ENCODE data around the gene HOMER2. TPM values are rescaled to one million over a fixed set of nuclear protein-coding genes. Genes with fewer than 3 reads are reported as not detected.

The HOMER2 gene
- total RNA-seq, 1 experiment from 2014 or later: 14.2 TPM

- H3K9me3 ChIP-seq (ENCODE audit: control insufficient read depth, low read depth, low read length): no peaks in the 10 kb centered on the region
- peaks cover 2% of the 10 kb centered on the region; the same call in 1 of the 2 replicates for H3K27me3 Mint-ChIP-seq (ENCODE audit: low read depth)
- no peaks in the 10 kb centered on the region for H3K79me2 ChIP-seq (ENCODE audit: insufficient read depth, low read length)
- H3K79me1 ChIP-seq (ENCODE audit: insufficient read depth, low read depth, low read length, poor library complexity, severe bottlenecking): no peaks in the 10 kb centered on the region
- TF ChIP-seq CTCF (conservative IDR thresholded peaks at IDR 0.05): no peak
- H4K8ac ChIP-seq (replicated peaks; ENCODE audit: insufficient read length, low read depth, low read length): no peak overlapping the region
- no peaks in the 10 kb centered on the region for H4K20me1 ChIP-seq (ENCODE audit: control insufficient read depth, insufficient read depth, insufficient read length)
- no peak overlapping the region for H2BK15ac ChIP-seq (ENCODE audit: low read depth, low read length)
- no peak overlapping the region for H3K4ac ChIP-seq (ENCODE audit: low read depth, low read length)
- WGBS (ENCODE audit: extremely low coverage, insufficient read length, low lambda C conversion rate): no CpG with 5 or more reads among the region's 1 CpG
- no peak overlapping the region for H3K18ac ChIP-seq (ENCODE audit: insufficient read length, low read depth, low read length)
- H3K27me3 ChIP-seq (ENCODE audit: insufficient read depth, low read length): no peaks in the 10 kb centered on the region
- no peak overlapping the region for H3K4me2 ChIP-seq (ENCODE audit: insufficient read depth, insufficient read length, low read length)
- H3K9me3 Mint-ChIP-seq: no peaks in the 10 kb centered on the region
- H3K14ac ChIP-seq (ENCODE audit: insufficient read depth, low read length): no peak overlapping the region
- H3K36me3 Mint-ChIP-seq (ENCODE audit: insufficient read depth in 1 of 3, low read depth in 3 of 3): no peaks in the 10 kb centered on the region
- H2AFZ ChIP-seq (ENCODE audit: low read length): no peak overlapping the region
- no peak overlapping the region for H3K4me3 Mint-ChIP-seq
- H2BK12ac ChIP-seq (ENCODE audit: insufficient read length, low read depth, low read length): no peak overlapping the region
- H2BK120ac ChIP-seq (ENCODE audit: low read depth, low read length, poor library complexity, severe bottlenecking): no peak overlapping the region
- H3K9ac ChIP-seq (ENCODE audit: extremely low read depth, insufficient read length, low read length): no peak overlapping the region
- no peak overlapping the region for H3K56ac ChIP-seq (ENCODE audit: insufficient read length, low read depth, low read length)
- no peak overlapping the region for H3T11ph ChIP-seq (ENCODE audit: low read length)
- no peak for DNase-seq
- H2BK20ac ChIP-seq (ENCODE audit: low read depth, low read length, poor library complexity, severe bottlenecking): no peak overlapping the region
- H3K27ac Mint-ChIP-seq: peak overlapping the region in 1 of 3 experiments; percentile 27; a peak in 1 of 7 replicates
- H3K4me1 ChIP-seq (ENCODE audit: insufficient read depth, low read length): no peaks in the 10 kb centered on the region
- no peak overlapping the region for H2BK5ac ChIP-seq (ENCODE audit: insufficient read length, low read length)
- H3K4me1 Mint-ChIP-seq: peaks cover 0 to 8% of the 10 kb centered on the region in 2 experiments; a peak in 3 of 4 replicates
- H3K23ac ChIP-seq (ENCODE audit: insufficient read length, low read depth, low read length): no peak overlapping the region
- no peak overlapping the region for H4K91ac ChIP-seq (ENCODE audit: insufficient read length, low read depth, low read length)
- no peak overlapping the region for H4K5ac ChIP-seq (ENCODE audit: insufficient read length, low read depth, low read length)
- no peak overlapping the region for H2AK5ac ChIP-seq (ENCODE audit: insufficient read length, low read length)
- H3K23me2 ChIP-seq (ENCODE audit: insufficient read length, low read depth, low read length, poor library complexity, severe bottlenecking): no peaks in the 10 kb centered on the region
- no peak overlapping the region for H3K27ac ChIP-seq (ENCODE audit: insufficient read length, low read depth, low read length)
Observed at GRCh38 chr15:82874267-82874666, 78.3 kb downstream of the HOMER2 start.

Data from H9 (cell line).